ENCODE results near the gene LSM14A. TPM values are rescaled to one million over a fixed set of nuclear protein-coding genes. Genes with fewer than 3 reads are reported as not detected.

The LSM14A gene
- total RNA-seq, 1 experiment from 2014 or later, result 67.4 TPM

GRCh38 chr19:34187011-34187410 lies 14.7 kb downstream of the LSM14A start:
- no peaks in the 10 kb centered on the region for H3K9me3 ChIP-seq (ENCODE audit: low read length)
- DNase-seq, result no peak
- BruUV-seq (replicated peaks), result no TSS peak
- H3K36me3 ChIP-seq (ENCODE audit: low read depth, low read length), result no peaks in the 10 kb centered on the region
- ChIA-PET CTCF (no interaction called here), POLR2A (ENCODE audit: unreplicated experiment) (no interaction called here)
- no peaks in the 10 kb centered on the region; the same call in 1 of the 2 replicates for H3K4me1 ChIP-seq (ENCODE audit: insufficient read depth, low read length)
- no peak overlapping the region for H3K4me2 ChIP-seq (ENCODE audit: low read length)
- no peak overlapping the region for H3K27ac ChIP-seq (ENCODE audit: low read length)
- H3K9ac ChIP-seq (ENCODE audit: low read length), result no peak overlapping the region
- H3K4me3 ChIP-seq (ENCODE audit: low read length), result no peak overlapping the region
- H3F3A ChIP-seq (ENCODE audit: low read length, unreplicated experiment), result no peaks in the 10 kb centered on the region
- peaks cover 59% of the 10 kb centered on the region for H4K20me1 ChIP-seq (ENCODE audit: low read length)
- ATAC-seq, result no peak
- no peaks in the 10 kb centered on the region for H3K9me2 ChIP-seq (replicated peaks; ENCODE audit: low read length)
- H3K79me2 ChIP-seq (ENCODE audit: low read length), result peaks cover 100% of the 10 kb centered on the region
- no peaks in the 10 kb centered on the region for H3K27me3 ChIP-seq (ENCODE audit: low read length)
- TF ChIP-seq CTCF (conservative IDR thresholded peaks at IDR 0.05; ENCODE audit: low read depth, low read length), result no peak
- TF ChIP-seq EZH2phosphoT487 (IDR thresholded peaks at IDR 0.05; ENCODE audit: borderline replicate concordance, low read length), result no peak
- H2AFZ ChIP-seq (ENCODE audit: low read length), result no peak overlapping the region
- intact Hi-C loops (cut with micrococcal nuclease), result no loop called here

GRCh38 chr19:34188408-34188807 lies 16.1 kb downstream of the LSM14A start:
- H4K20me1 ChIP-seq (ENCODE audit: low read length), result peaks cover 60% of the 10 kb centered on the region
- ChIA-PET CTCF (no interaction called here), POLR2A (ENCODE audit: unreplicated experiment) (no interaction called here)
- no peaks in the 10 kb centered on the region for H3F3A ChIP-seq (ENCODE audit: low read length, unreplicated experiment)
- no peaks in the 10 kb centered on the region for H3K9me3 ChIP-seq (ENCODE audit: low read length)
- DNase-seq (no peak), ATAC-seq (no peak)
- no peak overlapping the region for H3K4me2 ChIP-seq (ENCODE audit: low read length)
- H3K36me3 ChIP-seq (ENCODE audit: low read depth, low read length), result no peaks in the 10 kb centered on the region
- no peak overlapping the region for H2AFZ ChIP-seq (ENCODE audit: low read length)
- no peak overlapping the region for H3K4me3 ChIP-seq (ENCODE audit: low read length)
- H3K79me2 ChIP-seq (ENCODE audit: low read length), result peaks cover 100% of the 10 kb centered on the region
- TF ChIP-seq EZH2phosphoT487 (IDR thresholded peaks at IDR 0.05; ENCODE audit: borderline replicate concordance, low read length) (no peak), CTCF (conservative IDR thresholded peaks at IDR 0.05; ENCODE audit: low read depth, low read length) (no peak), EZH2 (IDR thresholded peaks at IDR 0.05; ENCODE audit: low read length, unreplicated experiment) (no peak)
- H3K9me2 ChIP-seq (replicated peaks; ENCODE audit: low read length), result no peaks in the 10 kb centered on the region
- no TSS peak for BruUV-seq (replicated peaks)
- no peaks in the 10 kb centered on the region for H3K4me1 ChIP-seq (ENCODE audit: insufficient read depth, low read length)
- H3K27me3 ChIP-seq (ENCODE audit: low read length), result no peaks in the 10 kb centered on the region
- intact Hi-C loops (cut with micrococcal nuclease), result loop anchor here (2.0 kb wide), 1 partner anchor 14 kb away; no protein-coding TSS in a partner anchor
- no peak overlapping the region for H3K27ac ChIP-seq (ENCODE audit: low read length)
- no peak overlapping the region for H3K9ac ChIP-seq (ENCODE audit: low read length)

- H4K20me1 ChIP-seq (ENCODE audit: low read length), result peaks cover 60% of the 10 kb centered on the region
- H3K4me2 ChIP-seq (ENCODE audit: low read length), result no peak overlapping the region
- no peak overlapping the region for H2AFZ ChIP-seq (ENCODE audit: low read length)
- POLR2A ChIA-PET (ENCODE audit: unreplicated experiment), result no interaction called here
- no peaks in the 10 kb centered on the region for H3F3A ChIP-seq (ENCODE audit: low read length, unreplicated experiment)
- H3K9me2 ChIP-seq (replicated peaks; ENCODE audit: low read length), result no peaks in the 10 kb centered on the region
- CTCF ChIA-PET, result no interaction called here
- no TSS peak for BruUV-seq (replicated peaks)
- peaks cover 97% of the 10 kb centered on the region for H3K79me2 ChIP-seq (ENCODE audit: low read length)
- H3K4me1 ChIP-seq (ENCODE audit: insufficient read depth, low read length), result no peaks in the 10 kb centered on the region
- H3K27me3 ChIP-seq (ENCODE audit: low read length), result no peaks in the 10 kb centered on the region
- H3K4me3 ChIP-seq (ENCODE audit: low read length), result no peak overlapping the region
- no peak overlapping the region for H3K9ac ChIP-seq (ENCODE audit: low read length)
- TF ChIP-seq EZH2phosphoT487 (IDR thresholded peaks at IDR 0.05; ENCODE audit: borderline replicate concordance, low read length) (no peak), EZH2 (IDR thresholded peaks at IDR 0.05; ENCODE audit: low read length, unreplicated experiment) (no peak)
- DNase-seq, result no peak
- H3K9me3 ChIP-seq (ENCODE audit: low read length), result no peaks in the 10 kb centered on the region
- peaks cover 2% of the 10 kb centered on the region; the same call in 1 of the 2 replicates for H3K36me3 ChIP-seq (ENCODE audit: low read depth, low read length)
- ATAC-seq, result no peak
- intact Hi-C loops (cut with micrococcal nuclease), result loop anchor here (2.0 kb wide), 1 partner anchor 15 kb away; no protein-coding TSS in a partner anchor
- H3K27ac ChIP-seq (ENCODE audit: low read length), result no peak overlapping the region
These were observed 17.1 kb downstream of the LSM14A start for GRCh38 chr19:34189199-34189916.

Data from PC-3 (cell line).